CMK (cell line): ENCODE results near the gene ACCSL.
A peak's percentile ranks its signal among the peaks of the same experiment; 100 is the strongest.

ENCODE experiments used
- DNase-seq: peaks from one replicate; pipeline ENCODE4 v3.0.0-alpha.2; 2010; ENCODE audit warnings: low read depth

Gene ACCSL

GRCh38 chr11:44018829-44019228 is 29.0 kb upstream of the ACCSL start:
- DNase-seq: no peak

GRCh38 chr11:44024977-44025376 is 22.8 kb upstream of the ACCSL start:
- no peak for DNase-seq

DNA sequence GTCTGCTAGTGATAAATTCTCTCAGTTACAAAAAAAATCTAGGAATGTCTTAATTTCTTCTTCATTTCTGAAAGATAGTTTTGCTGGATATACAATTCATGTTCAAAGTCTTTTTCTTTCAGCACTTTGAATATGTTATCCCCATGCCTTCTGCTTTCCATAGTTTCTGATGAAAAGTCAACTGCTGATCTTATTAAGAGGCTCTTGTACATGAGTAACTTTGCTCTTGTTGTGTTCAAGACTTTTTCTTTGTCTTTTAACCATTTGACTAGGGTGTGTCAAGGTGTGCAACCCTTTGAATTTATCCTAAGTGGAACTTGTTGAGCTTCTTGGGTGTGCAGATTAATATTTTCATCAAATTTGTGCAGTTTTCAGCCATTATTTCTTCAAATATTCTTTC is 22.1 kb upstream of the ACCSL start:
- DNase-seq: no peak

DNA sequence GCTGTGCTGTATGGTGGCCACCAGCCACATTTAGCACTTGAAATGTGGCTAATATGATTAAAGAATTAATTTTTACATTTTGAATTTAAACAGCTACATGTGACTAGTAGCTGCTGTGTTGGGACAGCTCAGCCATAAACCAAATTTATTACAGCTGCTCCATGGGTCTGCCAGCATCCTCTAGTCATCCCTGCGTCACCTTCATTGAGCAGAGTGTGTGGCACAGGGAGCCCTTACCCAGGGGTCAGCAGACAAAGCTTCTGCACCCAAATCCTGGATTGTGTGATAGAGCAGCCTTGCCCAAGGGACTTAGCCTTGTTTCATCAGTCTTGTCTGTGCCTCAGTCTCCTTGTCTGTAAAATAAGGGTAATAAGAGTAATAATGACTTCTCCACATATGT is 19.4 kb upstream of the ACCSL start:
- DNase-seq: no peak

- DNase-seq: no peak
Observed at GRCh38 chr11:44028816-44029506, 18.8 kb upstream of the ACCSL start.

GRCh38 chr11:44029507-44029845 is 18.3 kb upstream of the ACCSL start:
- DNase-seq: no peak

DNA sequence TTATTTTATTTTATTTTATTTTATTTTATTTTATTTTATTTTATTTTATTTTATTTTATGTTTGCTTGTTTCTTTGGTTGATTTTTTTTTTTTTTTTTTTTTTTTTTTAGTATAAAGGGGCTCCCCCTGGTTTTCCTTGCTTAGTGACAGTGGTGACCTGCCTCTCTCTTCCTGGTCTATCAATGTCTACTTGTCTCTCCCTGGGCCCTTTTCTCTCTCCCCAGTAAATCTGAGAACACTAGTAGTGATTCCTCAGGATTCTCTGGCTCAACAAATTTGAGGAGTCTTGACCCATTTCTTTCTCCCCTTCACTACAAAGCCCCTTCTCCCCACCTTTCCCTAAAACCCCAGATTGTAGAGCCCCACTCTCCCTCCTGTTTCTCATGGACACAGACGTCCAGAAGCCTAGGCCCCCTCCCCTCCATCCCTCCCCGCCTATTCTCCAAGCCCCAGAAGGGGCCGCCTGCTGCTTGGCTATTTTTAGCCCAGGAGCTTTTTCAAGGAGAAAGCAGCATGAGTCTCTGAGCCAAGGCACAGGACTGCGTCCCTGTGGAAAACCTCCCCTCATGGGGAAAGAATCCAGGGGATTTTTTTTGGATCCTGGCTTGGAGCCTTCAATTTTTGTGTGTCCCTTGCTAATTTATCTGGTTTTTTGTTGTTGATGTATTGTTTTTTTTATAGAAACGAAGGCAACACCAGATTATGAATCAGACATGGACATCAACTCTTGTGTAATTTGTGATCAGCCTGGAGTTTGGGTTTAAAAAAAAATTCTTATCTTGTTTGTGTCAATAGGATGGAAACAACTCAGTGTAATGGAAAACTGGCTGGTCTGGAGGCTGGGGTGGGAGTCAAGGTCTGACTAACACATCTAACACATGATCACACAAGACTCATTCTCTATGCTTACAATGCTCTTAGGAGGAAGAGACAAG is 17.5 kb upstream of the ACCSL start:
- DNase-seq: no peak

GRCh38 chr11:44030996-44031395 is 16.8 kb upstream of the ACCSL start:
- DNase-seq: no peak

DNA sequence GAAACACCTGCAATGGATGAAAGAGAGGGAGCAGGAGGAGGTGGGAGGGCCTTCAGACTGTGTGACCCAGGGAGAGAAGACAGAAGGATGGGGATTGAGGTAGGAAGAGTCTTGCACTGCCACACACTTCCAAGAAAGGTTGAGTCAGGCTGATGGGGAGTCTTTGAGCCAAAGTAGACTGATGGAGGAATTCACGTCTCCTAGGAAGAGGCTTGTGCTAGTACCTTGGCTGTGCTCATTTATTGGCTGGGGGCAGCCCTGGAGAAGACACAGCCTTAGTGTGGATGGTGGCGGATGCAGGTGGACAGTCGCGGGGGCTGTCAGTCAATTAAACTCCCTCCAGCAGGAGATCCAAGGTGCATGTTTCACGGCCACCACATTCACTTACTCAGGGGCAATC is 16.2 kb upstream of the ACCSL start:
- no peak for DNase-seq

DNA sequence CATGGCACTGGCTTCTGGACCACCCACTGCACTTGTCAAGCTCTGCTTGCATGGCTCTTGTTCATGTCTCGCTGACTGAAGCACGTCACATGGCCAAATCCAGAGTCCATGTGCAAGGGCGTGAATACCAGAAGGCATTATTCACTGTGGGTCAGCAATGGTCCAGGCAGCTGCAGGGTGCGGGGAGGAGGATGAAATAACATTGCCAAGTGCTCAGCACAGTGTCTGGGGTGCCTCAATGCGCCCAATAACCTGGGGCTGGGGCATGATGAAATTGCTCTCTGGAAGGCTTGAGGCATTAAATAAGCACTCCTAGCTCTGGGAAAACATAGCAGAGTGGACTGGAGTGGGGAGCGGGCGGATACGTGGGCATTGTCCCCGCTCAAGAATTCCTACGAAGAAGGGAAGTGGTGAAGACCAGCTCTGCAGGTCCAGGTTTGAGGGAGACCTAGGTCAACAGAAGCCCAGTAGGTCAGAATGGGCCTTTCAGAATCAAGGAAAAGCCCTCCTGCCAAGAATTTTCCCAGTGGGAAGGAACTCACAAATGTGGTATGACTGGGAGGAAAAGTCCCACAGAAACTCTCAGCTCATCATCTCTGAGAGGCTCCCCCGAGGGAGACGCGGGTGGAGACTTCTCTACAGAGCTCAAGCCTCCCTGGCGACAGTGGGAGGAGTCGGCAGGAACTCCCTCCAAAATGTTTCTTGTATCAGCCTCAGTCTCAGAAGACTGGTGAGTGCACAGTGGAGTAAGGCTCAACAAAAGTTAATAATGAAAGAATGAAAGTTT is 15.3 kb upstream of the ACCSL start:
- no peak for DNase-seq

DNA sequence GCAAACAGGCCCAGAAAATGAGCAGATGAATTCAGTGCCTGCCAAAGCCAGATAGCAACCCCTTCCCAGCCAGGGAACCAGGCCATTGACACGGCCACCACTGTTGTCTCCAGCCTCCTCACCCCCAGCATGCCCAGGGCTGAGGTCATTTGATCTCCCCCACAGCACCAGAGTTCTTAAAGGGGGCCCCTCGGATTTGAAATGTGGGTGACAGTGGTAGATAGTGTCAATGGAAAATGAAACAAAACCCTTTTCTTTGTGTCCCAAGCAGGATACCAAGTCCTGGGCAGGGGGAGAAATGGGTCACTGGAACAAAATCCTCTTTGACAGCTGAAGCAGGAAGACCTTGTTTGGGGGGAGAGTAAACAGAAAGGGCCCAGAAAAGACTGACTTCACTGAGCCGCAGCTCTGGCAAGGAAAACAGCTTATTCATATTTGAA is 14.3 kb upstream of the ACCSL start:
- DNase-seq: no peak

- no peak for DNase-seq
Observed at GRCh38 chr11:44033856-44034255, 13.9 kb upstream of the ACCSL start.

- DNase-seq: no peak
Observed at GRCh38 chr11:44034639-44035038, 13.1 kb upstream of the ACCSL start.

DNA sequence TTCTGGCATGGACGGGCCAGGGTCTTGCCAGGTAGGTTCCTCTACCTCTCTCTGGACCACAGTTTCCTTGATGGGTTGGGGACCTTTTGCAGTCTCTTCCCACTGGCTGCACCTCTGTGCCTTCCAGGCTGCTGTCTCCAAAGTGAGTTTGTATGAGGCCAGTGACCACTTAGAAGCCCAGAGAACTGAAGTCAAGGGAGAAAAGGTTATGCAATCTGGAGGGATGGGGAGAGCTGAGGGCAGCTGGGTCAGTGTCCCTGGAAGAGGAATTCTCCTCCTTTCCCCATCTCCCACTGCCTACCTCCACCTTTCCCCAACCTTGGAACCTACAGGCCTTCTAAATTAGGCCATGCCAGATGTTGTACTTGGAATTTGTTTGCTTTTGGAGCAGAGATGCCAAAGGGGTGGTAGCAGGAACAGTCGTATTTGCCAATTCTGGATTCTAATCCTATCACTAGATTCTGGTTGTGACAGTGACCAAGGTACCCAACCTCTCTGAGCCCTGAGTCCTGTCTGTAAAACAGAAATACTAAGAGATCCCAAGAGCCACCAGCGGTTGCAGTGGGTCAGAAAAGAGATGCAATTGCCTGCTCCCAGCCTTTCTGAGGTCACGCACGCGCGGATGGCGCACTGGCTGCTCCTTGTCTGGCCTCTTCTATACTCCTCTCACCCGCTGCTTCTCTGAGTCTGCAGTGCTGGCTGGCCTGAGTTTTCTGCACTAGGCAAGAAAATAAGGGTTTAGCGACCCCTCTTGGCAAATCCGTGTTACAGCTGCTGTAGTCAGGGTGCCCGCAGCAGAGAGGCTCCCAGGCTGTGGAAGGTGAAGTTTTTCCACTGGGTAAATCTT is 10.7 kb upstream of the ACCSL start:
- peak; percentile 17 for DNase-seq

DNA sequence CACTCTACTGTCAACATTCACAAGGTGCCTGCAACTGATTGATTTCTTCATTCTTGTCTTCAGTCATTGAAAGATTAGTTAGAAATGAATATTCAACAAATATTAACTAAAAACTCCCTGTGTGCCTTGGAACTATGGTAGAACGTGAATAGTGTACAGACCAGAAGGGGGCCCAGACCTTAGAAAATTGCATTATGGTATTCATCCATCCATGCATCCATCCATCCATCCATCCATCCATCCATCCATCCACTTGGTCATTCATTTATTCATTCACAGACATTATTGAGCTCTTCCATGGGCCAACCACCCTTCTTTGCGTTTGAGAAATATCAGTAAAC is 10.2 kb upstream of the ACCSL start:
- no peak for DNase-seq

GRCh38 chr11:44043157-44043556 is 4.6 kb upstream of the ACCSL start:
- no peak for DNase-seq

- no peak for DNase-seq
Observed at GRCh38 chr11:44046182-44046581, 1.6 kb upstream of the ACCSL start.

GRCh38 chr11:44047298-44047697 is 483 bp upstream of the ACCSL start:
- no peak for DNase-seq

- DNase-seq: no peak
Observed at GRCh38 chr11:44049832-44050231, 2.1 kb downstream of the ACCSL start.

- DNase-seq: no peak
Observed at GRCh38 chr11:44051171-44051570, 3.4 kb downstream of the ACCSL start.

- DNase-seq: no peak
Observed at GRCh38 chr11:44057340-44057739, 9.6 kb downstream of the ACCSL start.

- DNase-seq: no peak
Observed at GRCh38 chr11:44058275-44058674, 10.5 kb downstream of the ACCSL start.
